ENCODE data around the gene GDAP1L1.

- TF ChIP-seq POLR2A (IDR thresholded peaks at IDR 0.05) (no peak), POLR2AphosphoS5 (IDR thresholded peaks at IDR 0.05) (no peak), CTCF (IDR thresholded peaks at IDR 0.05) (no peak)
Measured at GRCh38 chr20:44218446-44218845, 28.7 kb upstream of the GDAP1L1 start.

Data from stomach (tissue), 4 donors.